GM18499 (cell line): Measurements from ENCODE around the gene ABCC8.

Experiments
- ATAC-seq: cut with Tn5 transposase; IDR thresholded peaks from one replicate; pipeline ENCODE4 v1.9.1; 2021; ENCODE audit warnings: moderate number of reproducible peaks; ENCODE audit not compliant: insufficient read depth, unreplicated experiment

Gene ABCC8

DNA sequence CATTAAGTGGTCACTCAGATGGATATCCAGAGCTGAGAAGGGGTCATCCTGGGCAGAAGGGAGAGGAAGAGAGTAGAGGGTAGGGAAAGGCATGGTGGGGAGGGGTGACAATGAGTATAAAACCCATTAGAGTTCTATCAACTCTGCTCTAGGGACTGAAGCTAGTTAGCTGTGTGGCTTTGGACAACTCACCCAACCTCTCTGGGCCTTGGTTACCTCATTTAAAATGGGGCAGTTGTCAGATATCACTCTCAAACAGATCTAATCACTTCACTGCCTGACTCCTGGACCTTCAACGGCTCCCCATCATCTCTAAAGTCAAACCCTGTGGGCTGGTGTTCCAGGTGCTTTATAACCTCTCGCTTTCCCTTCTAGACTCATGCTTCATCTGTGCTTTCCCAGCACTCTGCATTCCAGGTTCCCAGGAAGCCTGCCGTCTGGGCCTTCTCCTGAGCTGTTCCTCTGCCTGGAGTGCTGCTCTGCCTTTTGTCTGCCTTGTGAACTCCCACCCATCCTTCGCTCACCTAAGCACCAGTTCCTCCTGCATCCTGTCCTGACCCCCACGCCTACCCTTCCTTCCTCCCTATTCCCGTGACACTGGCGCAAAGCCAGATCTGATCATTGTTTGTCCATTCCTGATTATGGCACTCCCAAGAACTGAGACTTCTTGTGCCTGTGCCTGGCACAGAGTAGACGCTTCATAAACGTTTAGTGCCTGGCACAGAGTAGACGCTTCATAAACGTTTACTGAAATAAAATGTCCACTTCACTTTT lies 65.9 kb downstream of the ABCC8 start:
- ATAC-seq = no peak

DNA sequence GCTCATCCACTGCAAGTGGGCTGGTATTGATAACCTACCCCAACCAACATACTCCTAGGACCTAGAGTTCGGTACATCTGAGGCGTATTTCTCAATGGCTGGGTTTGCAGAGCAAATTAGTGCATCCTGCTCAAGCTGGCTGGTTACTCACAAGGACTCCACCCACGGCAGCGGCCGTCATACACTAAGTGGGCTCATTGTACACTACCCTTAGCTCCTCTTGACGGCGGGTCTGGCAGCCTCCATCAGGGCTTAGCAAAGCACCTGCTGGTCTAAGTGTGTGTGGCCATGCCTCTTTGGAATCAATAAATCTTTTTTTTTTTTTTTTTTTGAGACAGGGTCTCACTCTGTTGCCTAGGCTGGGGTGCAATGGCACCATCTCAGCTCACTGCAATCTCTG lies 68.0 kb downstream of the ABCC8 start:
- ATAC-seq = no peak

DNA sequence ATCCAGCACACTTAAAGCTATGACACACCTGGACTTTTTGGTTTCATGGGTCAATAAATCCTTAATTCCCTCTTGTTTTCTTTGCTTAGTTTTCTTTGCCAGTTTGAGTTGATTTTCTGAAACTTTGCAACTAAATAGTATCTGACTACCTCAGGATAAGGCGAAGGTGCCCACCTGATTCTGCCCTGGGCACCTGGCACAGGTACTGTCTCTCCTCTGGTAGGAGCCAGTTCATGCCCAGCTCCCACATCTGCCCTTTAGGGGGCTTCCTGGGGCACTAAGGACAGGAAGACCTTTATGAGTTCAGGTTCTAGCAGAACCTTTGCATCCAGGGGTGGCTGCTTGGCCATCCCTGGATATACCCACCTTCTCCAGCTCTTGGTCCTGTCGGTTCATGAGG lies 68.6 kb downstream of the ABCC8 start:
- ATAC-seq = no peak

DNA sequence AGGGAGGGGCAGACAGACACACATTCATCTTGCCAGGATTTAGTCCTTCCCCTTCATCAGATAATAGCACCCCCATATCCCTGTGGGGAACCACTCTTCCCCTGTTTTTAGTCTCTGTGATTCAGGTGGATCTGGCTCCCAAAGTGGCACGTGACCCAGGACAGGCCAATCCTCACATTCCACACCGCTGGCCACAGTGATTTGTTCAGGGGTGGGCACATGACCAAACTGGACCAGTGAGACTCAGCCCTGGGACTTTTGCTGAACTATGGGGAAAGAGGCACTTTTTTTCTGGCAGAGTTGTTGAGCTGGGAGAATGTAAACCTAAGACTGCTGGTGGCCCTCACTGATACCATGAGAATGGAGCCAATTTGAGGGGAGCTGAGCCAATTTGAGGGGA lies 69.1 kb downstream of the ABCC8 start:
- ATAC-seq = no peak

DNA sequence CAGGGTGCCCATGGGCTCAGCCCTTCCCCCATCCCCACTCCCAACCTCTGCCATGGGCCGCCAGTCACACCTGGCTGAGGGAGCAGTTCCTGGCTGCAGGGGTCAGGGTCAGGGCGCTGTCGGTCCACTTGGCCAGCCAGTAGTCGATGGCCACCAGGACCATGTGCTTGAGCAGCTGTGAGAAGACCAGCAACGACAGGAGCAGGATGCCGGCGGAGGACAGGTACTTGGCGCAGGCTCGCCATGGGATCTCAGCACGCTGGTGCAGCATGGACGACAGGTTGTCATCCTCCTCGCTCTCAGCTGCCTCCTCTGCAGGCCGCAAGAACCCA lies 69.9 kb downstream of the ABCC8 start:
- no peak for ATAC-seq

DNA sequence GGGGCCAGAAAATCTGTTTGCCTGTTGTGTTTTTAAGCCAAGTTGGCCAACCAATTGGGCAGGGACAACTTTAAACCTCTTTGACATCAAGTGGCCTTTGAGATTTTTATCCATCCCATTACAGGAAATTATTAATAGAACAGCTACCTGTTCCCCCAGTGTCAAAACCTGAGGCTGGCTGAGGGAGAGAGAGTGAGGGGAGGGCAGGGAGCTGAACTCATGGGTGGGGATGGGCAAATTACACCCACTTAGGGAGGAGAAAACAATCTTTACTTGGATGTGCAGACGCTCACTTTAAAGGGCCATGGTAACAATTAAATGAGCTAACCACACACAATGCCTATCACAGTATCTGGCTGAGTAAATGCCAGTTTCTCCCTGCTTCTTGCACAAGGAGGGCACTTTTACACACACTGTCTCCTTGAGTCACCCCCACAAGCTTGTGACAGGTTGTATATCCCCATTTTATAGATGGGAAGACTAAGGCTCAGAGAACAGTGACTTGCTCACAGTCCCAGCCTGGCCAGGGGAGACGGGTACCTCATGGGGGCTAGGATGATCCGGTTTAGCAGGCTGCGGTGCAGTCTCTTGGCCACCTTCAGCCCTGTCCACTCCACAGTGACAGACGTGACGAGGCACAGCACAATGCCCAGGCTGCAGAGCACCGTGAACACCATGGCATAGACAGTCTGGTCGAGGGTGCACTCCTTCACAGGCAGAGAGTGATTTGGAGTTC lies 70.4 kb downstream of the ABCC8 start:
- ATAC-seq = no peak

DNA sequence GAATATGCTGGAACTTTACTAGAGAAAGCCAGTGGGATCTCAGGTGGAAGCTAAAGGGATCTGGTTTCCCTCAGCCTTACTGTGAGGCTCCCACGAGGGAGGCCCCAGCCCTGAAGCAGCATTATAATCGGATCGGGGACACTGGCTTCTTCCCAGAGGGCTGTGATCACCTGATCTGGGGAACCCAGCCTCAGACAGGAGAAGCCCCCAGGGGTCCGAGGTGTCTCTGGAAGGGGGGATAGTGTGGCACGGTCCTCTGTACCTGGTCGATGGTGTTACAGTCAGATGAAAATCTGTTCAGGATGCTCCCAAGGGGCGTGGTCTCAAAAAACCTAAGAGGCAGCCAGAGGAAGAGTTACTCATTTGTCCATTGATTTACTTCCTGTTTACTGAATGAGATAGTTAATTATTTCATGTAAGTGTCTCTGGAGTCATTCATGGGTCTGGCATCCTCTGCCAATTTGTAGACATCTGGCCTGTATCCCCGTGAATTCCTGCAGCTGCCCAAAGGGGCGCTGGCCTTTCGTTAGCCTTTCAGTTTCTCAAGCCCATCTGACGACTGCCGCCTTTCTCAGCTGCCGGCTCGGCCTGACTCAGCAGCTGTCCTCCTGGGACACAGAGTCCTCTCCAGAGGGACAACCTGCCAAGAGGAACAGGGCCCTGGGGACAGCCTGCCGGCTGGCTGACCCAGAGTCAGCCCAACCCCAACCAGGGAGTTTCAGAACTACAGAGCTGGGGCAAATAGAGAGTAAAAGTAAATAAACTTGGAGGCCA lies 71.2 kb downstream of the ABCC8 start:
- no peak for ATAC-seq

DNA sequence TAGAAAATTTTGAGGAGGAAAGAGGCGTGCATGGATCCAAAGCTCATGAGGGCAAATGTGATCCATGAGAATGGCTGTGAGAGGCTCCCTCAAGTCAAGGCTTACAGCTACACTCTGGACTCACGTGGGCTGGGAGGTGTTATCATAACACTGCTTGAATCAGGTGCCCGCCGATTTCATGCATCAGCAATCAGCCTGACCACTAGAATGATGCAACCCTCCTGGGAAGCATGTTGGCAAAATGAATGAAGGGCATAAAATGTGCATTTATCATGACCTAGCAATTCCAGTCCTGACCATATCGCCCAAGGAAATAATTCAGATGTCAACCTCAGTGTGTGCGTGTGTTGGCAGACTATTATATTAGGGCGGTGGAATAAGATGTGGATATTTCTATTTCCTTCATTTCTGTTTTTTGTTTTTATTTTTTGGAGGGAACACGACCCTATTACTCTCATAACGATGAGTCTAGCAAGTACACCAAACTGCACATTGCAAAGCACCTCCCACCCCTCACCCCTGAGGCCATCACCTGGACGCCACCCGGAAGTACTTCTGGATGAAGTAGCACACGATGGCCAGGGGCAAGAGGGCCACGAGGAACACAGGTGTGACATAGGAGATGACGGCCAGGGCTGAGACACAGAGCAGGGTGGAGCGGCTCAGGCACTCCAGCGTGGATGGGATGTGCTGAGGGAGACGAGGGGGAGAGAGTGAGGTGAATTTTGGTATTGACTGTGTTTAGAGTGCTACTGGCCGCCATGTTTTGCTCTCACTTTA lies 72.5 kb downstream of the ABCC8 start:
- ATAC-seq = no peak

DNA sequence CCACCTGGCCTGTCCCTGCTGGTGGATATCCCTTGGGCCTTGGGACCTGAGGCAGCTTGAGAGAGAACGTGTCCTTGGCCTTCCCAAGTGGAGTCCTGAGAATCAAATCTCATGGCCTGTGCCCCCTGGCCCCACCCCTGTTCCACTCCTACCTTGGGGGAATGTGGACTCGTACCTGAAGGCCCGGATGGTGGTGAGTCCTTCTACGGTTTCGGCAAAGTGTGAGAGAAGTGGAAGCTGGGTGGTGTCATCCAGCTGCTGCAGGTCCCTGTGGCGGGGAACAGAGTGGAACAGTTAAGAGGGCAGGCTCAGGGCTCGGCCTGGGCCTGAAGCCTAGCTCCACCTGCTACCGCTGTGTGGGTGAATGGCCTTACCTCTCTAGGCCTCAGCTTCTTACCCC lies 74.2 kb downstream of the ABCC8 start:
- ATAC-seq = no peak

DNA sequence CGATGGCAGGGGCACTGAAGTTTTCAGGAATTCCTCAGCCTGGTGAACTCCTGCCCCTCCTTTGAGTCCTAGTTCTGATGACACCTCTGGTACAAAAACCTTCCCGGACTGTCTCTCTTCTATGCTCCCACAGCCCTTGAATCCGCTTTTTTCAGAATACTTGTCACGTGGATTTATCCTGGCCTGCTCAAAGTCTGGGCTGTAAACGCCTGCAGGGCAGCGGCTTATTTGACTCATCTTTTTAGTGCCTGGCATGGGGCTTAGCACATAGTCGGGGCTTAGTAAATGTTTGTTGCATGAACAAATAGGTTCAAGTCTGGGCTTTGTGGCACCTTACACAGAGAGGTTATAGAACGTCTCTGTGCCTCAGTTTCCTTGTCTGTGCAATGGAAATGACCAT lies 74.8 kb downstream of the ABCC8 start:
- no peak for ATAC-seq

DNA sequence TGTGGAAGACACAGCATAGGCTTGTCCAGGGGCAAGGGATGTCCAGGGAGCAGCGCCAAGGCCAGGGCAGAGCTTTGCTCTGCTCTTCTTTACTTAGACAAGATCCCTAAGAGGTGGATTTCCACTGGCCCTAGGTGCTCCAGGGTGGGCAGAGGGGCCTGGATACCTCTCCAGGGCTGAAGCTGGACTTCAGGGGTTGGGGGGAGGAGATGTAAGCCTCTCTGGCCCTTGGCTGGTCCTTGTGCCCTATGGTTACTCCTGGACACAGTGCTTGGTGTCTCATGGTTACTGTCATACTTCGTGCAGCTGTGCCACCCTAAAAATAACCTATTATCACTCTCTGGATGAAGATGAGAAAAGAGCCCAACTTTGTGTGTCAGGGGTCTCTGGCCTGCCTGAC lies 75.3 kb downstream of the ABCC8 start:
- ATAC-seq = no peak

DNA sequence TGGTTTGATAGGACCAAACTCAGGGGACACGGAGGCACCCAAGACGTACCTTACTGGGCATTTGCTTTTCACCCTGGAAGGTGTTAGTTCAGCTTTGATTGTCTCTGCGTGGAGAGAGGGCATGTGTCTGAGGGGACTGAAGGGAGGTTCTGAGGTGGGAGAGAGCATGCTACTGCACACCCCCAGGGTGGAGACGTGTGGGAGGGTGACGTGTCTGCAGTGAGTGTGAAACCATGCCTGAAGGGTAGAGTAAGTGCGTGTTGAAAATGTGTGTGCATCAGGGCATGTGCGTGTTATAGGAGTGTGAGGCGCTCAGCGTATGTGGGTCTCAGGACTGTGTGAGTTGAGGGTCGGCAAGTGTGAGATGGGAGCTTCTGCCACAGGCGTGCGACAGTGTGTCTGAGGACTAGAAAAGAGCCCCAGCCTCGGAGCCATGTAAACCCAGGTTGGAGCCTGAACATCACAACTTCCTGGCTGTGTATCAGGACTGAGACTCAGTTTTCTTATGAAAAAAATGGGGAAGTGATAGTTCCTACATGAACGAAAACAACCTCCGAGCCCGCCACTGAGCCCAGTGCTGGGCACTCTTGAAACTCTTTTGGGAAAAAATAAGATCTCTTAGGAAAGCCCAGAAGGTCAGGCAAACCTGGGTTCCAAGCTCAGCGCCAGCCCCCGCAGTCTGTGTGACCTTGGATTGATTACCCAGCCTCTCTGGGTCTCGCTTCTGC lies 76.4 kb downstream of the ABCC8 start:
- ATAC-seq = peak; percentile 60

DNA sequence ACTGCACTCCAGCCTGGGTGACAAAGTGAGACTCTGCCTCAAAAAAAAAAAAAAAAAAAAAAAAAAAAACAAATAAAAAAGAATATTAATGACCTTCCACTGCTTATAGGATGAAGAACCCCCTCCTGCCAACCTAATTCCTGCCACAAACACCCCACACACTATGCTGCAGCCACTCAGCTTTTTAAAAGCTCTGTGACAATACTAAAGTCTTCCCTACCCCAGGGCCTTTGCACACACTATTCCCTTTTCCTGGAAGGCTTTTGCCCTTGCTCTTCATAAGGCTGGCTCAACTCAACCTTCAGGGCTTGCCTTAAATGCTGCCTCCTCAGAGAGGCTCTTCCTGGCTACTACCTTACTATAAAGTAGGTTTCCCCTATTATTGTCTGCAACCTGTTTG lies 77.4 kb downstream of the ABCC8 start:
- ATAC-seq = no peak

DNA sequence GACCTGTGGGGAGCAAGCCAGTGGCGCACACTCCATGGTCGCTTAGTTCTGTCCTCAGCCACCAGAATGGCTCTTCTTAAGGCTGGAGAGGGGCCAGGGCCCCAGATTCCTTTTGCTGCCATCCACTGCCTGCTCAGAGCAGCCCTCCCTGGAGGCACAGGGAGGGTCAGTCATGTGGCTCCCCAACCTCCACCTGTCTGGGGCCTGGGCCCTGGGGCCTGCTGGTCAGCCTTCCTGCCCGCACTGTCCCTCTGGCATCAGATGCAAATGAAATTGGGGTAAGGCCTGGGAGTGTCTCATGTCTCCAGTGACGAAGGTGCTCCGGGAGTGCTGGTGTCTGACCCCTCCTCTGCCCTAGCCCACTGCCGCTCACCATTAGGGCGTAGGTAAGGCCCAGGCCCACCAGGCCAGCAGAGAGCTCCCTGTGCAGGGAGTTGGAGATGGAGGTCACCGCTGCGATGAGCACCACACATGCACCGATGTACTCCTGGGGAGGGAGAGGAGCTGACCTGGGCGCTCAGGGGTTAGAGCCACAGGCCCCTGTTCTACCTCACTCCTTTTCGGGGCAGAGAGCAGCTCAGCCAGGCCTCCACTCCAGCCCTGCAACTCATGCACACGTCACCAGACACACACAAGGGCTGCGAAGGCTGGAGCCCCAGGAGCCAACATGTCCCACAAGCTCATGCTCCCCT lies 79.2 kb downstream of the ABCC8 start:
- no peak for ATAC-seq

DNA sequence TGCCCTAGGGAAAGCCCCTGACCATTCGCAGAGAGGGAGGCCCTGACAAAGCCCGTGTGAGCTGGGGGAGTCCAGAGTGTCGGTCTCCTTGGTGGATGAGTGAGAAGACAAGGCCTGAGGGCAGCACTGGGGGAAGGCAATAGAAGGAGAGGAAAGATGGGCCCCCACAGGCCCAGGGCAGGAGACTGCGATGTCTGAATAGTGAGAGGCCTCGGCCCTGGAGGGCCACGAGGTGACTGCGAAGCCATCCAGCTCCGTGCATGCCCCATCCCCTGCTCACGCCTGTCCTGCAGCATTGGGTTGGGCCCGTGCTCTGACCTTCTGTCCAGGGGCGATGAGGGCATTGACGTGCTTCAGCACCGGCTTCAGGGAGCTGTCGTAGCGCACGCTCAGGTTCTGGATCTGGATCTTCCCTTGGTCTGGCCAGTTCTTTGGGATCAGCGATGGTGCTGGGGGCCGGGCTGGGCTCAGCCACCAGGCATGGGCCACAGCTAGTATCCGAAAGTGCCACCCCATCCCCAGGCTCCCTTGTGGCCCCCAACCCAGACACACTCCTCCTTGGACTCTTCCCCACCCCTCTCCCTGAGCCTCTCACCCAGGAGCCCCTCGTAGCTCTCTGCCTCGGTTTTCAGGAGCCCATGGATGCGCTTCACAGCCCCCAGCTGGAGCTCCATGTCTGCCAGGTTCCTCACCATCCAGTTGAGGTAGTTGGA lies 79.9 kb downstream of the ABCC8 start:
- no peak for ATAC-seq

DNA sequence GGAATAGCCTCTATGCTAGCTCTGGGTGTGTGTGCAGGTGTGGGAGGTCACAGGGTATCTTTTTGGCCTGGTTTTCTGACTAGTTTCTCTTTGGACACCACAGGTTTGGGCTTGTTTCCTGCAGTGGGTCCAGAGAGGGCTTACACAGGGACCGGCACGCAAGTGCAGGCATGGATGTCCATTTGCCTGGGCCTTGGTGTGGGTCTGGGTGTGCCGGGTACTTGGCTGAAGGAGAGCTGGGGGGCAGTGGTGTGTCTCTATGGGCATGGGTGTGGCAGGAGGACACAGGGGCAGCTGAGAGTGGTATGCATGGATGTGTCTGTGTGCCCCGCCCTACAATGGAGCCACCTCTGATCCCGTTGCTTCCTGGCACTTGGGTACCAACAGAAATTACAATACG lies 80.7 kb downstream of the ABCC8 start:
- no peak for ATAC-seq

DNA sequence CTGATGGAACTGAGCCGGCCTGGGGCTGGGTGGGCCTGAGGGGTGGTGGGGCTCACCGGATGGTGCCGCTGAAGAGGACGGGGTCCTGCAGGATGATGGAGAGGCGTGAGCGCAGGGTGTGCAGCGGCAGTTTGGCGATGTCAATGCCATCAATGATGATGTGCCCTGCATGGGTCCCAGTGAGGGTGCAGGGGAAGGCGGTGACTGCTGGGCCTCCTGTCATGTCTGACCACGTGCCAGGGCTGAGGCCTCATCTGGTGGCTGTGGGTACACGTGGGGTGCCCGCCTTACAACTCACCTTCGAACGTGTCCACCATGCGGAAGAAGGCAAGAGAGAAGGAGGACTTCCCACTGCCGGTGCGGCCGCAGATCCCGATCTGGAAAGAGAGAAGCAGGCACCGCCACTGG lies 81.1 kb downstream of the ABCC8 start:
- no peak for ATAC-seq

DNA sequence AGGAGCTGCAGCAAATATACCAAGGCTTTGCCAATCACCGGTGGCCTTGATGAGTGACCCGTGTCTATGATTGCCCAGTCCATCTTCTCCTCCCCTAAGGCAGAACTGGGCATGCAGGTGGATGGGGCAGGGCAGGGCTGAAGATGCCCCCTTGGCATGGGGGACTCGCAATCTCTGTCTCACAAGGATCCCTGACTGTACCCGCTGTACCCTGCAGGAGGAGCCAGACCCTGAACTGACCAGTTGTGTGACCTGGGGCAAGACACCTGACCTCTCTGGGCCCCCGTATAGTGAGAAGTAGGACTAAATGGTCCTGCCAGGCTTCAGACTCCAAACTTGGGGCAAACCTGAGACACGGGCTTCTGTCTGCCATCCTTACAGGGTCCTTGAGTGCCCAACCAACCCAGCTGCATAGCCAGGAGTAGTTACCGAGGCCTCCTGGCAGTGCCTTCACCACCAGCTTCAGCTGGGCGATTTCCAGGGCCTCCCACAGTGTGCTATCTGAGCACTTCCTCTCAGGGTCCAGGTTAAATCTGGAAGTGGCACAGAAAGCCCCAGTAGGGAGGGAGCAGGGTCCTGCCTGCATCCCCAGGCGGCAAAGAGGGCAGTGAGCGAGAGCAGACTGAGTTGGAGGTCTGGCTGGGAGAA lies 81.8 kb downstream of the ABCC8 start:
- ATAC-seq = no peak
